Right renal pelvis (tissue), 4 donors: ENCODE measurements around the gene HS1BP3. TPM values are rescaled to one million over a fixed set of nuclear protein-coding genes. Genes with fewer than 3 reads are reported as not detected.

Source experiments
- DNase-seq, 4 donors: peaks; one replicate each; pipeline ENCODE4 v3.0.0-alpha.2; 2013; ENCODE audit warnings: low read depth in 4 of 4, low spot score in 3 of 4, missing footprints in 1 of 4
- polyA plus RNA-seq, 4 donors: library from polyadenylated mRNA; unstranded; fragments of 120-200 nt; gene quantifications; one replicate each; pipeline ENCODE4 v1.2.1, GENCODE V29; 2013; ENCODE audit not compliant: insufficient read length in 4 of 4

HS1BP3 gene
- polyA plus RNA-seq, 4 donors = 18.9 to 22.0 (median 19.2) TPM

GRCh38 chr2:20675701-20676352, 24.9 kb upstream of the HS1BP3 start:
- no peak for DNase-seq

- DNase-seq = no peak
Observed at GRCh38 chr2:20674974-20675679, 24.2 kb upstream of the HS1BP3 start.

GRCh38 chr2:20674309-20674965, 23.5 kb upstream of the HS1BP3 start:
- no peak for DNase-seq

GRCh38 chr2:20673686-20674308, 22.9 kb upstream of the HS1BP3 start:
- no peak for DNase-seq

GRCh38 chr2:20672201-20672951, 21.5 kb upstream of the HS1BP3 start:
- no peak for DNase-seq

GRCh38 chr2:20671736-20672080, 20.8 kb upstream of the HS1BP3 start:
- no peak for DNase-seq

- DNase-seq = no peak
Observed at GRCh38 chr2:20671036-20671735, 20.3 kb upstream of the HS1BP3 start.

- no peak for DNase-seq
Observed at GRCh38 chr2:20670315-20671035, 19.6 kb upstream of the HS1BP3 start.

- no peak for DNase-seq
Observed at GRCh38 chr2:20669562-20670314, 18.8 kb upstream of the HS1BP3 start.

GRCh38 chr2:20668871-20669475, 18.1 kb upstream of the HS1BP3 start:
- no peak for DNase-seq

GRCh38 chr2:20668451-20668850, 17.6 kb upstream of the HS1BP3 start:
- no peak for DNase-seq

GRCh38 chr2:20667531-20668401, 16.9 kb upstream of the HS1BP3 start:
- no peak for DNase-seq

GRCh38 chr2:20667151-20667530, 16.2 kb upstream of the HS1BP3 start:
- DNase-seq = no peak

GRCh38 chr2:20666304-20667150, 15.6 kb upstream of the HS1BP3 start, which contains the start of gene GDF7:
TSS of gene GDF7 (plus strand) at chr2:20667144. CDS start at chr2:20667240, 96 bp downstream.
- DNase-seq = no peak

GRCh38 chr2:20666005-20666303, 15.1 kb upstream of the HS1BP3 start:
- no peak for DNase-seq

- no peak for DNase-seq
Observed at GRCh38 chr2:20665243-20666004, 14.5 kb upstream of the HS1BP3 start.
